NOMO-1 (cell line): ENCODE measurements around the gene DBN1.
A peak's percentile ranks its signal among the peaks of the same experiment; 100 is the strongest.

Source experiments
- DNase-seq, 2 experiments: peaks; one replicate each; lab custom pipeline; 2025; ENCODE audit not compliant: unreplicated experiment in 2 of 2; lab: John Stamatoyannopoulos, UW

Gene DBN1

GRCh38 chr5:177445052-177445916, 28.1 kb downstream of the DBN1 start:
- peak in 1 of 2 experiments; percentile 24 for DNase-seq

GRCh38 chr5:177444106-177445051, 29.1 kb downstream of the DBN1 start:
- DNase-seq: no peak

GRCh38 chr5:177443144-177443983, 30.1 kb downstream of the DBN1 start:
- DNase-seq: no peak

- DNase-seq: no peak
These were observed 31.2 kb downstream of the DBN1 start for GRCh38 chr5:177442066-177442826.

- no peak for DNase-seq
These were observed 32.2 kb downstream of the DBN1 start for GRCh38 chr5:177440990-177441780.

GRCh38 chr5:177440211-177440989, 33.0 kb downstream of the DBN1 start:
- DNase-seq: no peak

GRCh38 chr5:177439518-177440053, 33.8 kb downstream of the DBN1 start:
- DNase-seq: no peak

- no peak for DNase-seq
These were observed 35.0 kb downstream of the DBN1 start for GRCh38 chr5:177438468-177438867.

GRCh38 chr5:177437623-177438022, 35.8 kb downstream of the DBN1 start:
- no peak for DNase-seq

- no peak for DNase-seq
These were observed 37.4 kb downstream of the DBN1 start for GRCh38 chr5:177435847-177436536.

GRCh38 chr5:177434942-177435738, 38.3 kb downstream of the DBN1 start:
- DNase-seq: no peak

- DNase-seq: no peak
These were observed 39.0 kb downstream of the DBN1 start for GRCh38 chr5:177434437-177434836.

- no peak for DNase-seq
These were observed 39.7 kb downstream of the DBN1 start for GRCh38 chr5:177433658-177434217.

GRCh38 chr5:177432839-177433657, 40.4 kb downstream of the DBN1 start:
- no peak for DNase-seq

- DNase-seq: no peak
These were observed 41.1 kb downstream of the DBN1 start for GRCh38 chr5:177432143-177432838.
